ENCODE data around the gene ALKBH5. TPM values are rescaled to one million over a fixed set of nuclear protein-coding genes. Genes with fewer than 3 reads are reported as not detected.

Gene ALKBH5
- total RNA-seq, 4 donors from 2014 or later, result 67.1 to 92.7 (median 73.2) TPM

DNA sequence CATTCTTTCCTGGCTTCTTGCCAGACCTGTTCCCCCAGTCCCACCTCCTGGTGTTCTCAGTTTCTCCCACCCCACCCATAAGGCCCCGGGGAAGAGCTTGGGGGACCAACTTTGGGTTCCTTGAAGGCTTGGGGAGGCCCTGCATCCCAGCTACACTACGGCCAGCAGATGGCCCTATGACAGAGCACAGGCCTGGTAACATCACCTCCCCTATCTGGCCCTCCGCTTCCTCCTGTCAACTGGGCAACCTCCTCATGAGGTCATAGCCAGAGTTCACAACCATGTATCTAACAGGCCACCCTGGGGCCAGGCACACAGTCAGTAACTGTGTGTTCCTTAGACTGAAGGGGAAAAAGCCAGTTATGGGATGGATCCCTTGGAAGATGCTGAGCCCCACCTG lies 43.7 kb upstream of the ALKBH5 start:
- H3K4me3 ChIP-seq, result no peak overlapping the region
- H3K27me3 ChIP-seq, result no peaks in the 10 kb centered on the region
- 70% methylated on average over 3 of the region's 3 CpGs for WGBS
- no peaks in the 10 kb centered on the region for H3K36me3 ChIP-seq
- DNase-seq (ENCODE audit: low spot score in 2 of 2), result no peak
- H3K9me3 ChIP-seq, result no peaks in the 10 kb centered on the region
- H3K27ac ChIP-seq, result no peak overlapping the region
- peaks cover 4% of the 10 kb centered on the region for H3K4me1 ChIP-seq
- TF ChIP-seq, protein P1, sequence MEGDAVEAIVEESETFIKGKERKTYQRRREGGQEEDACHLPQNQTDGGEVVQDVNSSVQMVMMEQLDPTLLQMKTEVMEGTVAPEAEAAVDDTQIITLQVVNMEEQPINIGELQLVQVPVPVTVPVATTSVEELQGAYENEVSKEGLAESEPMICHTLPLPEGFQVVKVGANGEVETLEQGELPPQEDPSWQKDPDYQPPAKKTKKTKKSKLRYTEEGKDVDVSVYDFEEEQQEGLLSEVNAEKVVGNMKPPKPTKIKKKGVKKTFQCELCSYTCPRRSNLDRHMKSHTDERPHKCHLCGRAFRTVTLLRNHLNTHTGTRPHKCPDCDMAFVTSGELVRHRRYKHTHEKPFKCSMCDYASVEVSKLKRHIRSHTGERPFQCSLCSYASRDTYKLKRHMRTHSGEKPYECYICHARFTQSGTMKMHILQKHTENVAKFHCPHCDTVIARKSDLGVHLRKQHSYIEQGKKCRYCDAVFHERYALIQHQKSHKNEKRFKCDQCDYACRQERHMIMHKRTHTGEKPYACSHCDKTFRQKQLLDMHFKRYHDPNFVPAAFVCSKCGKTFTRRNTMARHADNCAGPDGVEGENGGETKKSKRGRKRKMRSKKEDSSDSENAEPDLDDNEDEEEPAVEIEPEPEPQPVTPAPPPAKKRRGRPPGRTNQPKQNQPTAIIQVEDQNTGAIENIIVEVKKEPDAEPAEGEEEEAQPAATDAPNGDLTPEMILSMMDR (IDR thresholded peaks at IDR 0.05), result no peak
- TF ChIP-seq POLR2AphosphoS5 (IDR thresholded peaks at IDR 0.05) (no peak), POLR2A (IDR thresholded peaks at IDR 0.05) (no peak), EP300 (IDR thresholded peaks at IDR 0.05) (no peak)

DNA sequence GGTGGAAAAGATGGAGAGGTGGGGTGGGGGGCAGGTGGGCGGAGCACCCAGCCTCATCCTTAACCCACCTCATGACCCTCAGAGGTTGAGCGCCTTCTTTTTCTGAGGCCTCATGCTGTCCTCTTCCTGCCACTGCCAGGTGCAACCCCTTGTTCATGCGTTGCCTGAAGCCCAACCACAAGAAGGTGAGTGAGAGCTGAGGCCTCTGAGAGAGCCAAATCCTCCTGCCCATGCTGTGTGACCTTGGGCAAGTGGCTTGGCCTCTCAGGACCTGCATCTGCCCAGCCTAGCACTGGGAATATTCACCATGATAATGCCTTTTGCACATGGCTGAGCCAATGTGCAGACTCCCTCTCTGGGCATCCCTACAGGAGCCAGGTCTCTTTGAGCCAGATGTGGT lies 43.0 kb upstream of the ALKBH5 start:
- H3K36me3 ChIP-seq, result no peaks in the 10 kb centered on the region
- H3K4me3 ChIP-seq, result no peak overlapping the region
- no peaks in the 10 kb centered on the region for H3K27me3 ChIP-seq
- 91% methylated on average over 3 of the region's 3 CpGs for WGBS
- no peak for DNase-seq (ENCODE audit: low spot score in 2 of 2)
- no peak overlapping the region for H3K27ac ChIP-seq
- H3K9me3 ChIP-seq, result no peaks in the 10 kb centered on the region
- TF ChIP-seq, protein P1 (IDR thresholded peaks at IDR 0.05), result no peak
- TF ChIP-seq POLR2AphosphoS5 (IDR thresholded peaks at IDR 0.05), result no peak
- peaks cover 4% of the 10 kb centered on the region for H3K4me1 ChIP-seq

DNA sequence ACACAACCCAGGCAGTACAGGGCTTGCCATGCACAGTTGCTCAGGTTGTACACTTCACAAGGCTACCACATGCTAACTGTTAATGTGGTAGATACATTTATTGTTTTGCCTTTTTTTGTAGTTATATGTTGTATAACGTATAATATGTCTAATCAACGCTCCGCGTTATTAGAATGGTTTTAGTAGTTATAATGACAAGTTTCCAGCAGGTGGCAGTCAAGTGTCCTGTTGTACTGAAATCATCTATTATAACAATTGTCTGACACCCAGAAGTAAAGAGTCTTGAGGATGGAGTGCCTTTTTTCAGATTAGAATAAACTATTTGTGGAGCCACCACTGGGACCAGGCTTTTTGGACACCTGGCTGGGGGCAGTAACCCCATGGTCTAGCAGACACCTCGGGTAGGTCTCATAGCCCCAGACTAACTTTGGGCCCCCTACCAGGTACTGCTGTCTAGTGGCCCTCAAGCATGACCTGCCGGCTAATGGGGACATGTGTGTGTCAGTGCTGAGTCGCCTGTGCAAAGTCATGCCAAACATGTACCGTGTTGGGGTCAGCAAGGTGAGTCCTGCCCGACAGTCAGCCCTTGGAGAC lies 42.3 kb upstream of the ALKBH5 start:
- H3K36me3 ChIP-seq, result no peaks in the 10 kb centered on the region
- WGBS, result 31% methylated on average over 9 of the region's 9 CpGs
- H3K27ac ChIP-seq, result no peak overlapping the region
- peaks cover 4% of the 10 kb centered on the region for H3K4me1 ChIP-seq
- no peaks in the 10 kb centered on the region for H3K27me3 ChIP-seq
- no peak overlapping the region for H3K4me3 ChIP-seq
- H3K9me3 ChIP-seq, result no peaks in the 10 kb centered on the region
- TF ChIP-seq POLR2A (IDR thresholded peaks at IDR 0.05), result no peak
- TF ChIP-seq, protein P1 (IDR thresholded peaks at IDR 0.05), result peak; percentile 20 to 58
- no peak for DNase-seq (ENCODE audit: low spot score in 2 of 2)

DNA sequence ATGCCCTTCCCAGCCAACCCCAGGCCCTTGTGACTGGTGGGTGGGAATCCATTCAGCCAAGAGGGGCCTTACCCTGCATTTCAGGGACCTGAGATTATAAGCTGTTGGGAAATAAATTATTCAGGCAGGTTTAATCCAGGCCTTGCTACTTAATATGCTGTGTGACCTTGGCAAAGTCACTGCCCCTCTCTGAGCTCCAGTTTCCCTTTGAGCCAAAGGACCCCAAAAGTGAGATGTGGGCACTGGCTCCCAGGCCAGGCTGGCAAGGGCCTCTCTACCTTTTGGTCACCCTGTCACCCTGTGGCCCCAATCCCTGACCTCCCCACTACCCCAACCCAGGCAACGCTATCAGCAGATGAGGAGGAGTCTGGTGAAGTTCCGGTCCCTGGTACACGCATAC lies 41.2 kb upstream of the ALKBH5 start:
- Histone ChIP-seq H3K27me3 (no peaks in the 10 kb centered on the region), H3K9me3 (no peaks in the 10 kb centered on the region), H3K27ac (no peak overlapping the region), H3K36me3 (no peaks in the 10 kb centered on the region), H3K4me3 (no peak overlapping the region), H3K4me1 (peaks cover 4% of the 10 kb centered on the region)
- WGBS, result 88% methylated on average over 3 of the region's 3 CpGs
- TF ChIP-seq, protein P1 (IDR thresholded peaks at IDR 0.05), result no peak
- DNase-seq (ENCODE audit: low spot score in 2 of 2), result no peak

DNA sequence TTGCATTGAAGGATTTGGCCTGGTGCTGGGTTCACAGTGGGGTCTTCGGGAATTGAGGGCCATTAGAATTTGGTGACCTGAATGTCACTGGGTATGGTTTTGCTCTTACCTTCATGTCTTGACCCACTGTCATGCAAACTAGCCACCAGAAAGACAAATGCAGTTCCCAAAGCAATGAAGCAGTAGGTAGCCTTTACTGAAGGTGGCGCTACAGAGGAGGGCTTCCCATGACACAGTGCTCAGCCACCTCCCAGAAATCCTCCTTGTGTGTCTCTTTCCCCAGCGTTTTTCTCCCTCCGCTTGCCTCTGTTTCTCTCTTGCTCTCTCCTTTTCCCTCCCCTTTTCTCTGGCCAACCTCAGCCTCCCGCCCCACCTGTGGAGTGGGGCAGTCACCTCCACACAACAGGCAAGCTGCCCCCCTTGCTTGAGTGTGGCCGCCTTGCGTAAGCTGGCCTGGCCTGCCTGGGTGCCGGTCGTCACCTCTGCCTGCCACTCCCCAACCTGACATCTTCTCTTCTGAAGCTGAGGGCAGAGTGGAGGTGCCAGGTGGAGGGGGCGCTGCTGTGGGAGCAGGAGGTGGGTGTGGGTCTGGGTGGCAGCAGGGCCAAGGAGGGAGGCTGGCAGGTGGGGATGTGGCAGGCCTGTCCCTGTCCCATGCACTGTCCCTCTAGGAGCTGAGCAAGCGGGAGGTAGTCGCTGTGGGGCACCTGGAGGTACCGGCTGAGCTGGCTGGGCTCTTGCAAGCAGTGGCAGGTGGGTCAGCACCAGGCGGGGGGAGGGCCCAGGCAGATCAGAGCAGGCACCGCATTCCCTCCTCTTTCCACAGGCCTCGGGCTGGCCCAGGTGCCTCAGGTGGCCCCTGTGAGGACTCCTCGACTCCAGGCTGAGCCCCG lies 40.3 kb upstream of the ALKBH5 start:
- no peak overlapping the region for H3K27ac ChIP-seq
- H3K4me1 ChIP-seq, result peaks cover 4% of the 10 kb centered on the region
- DNase-seq (ENCODE audit: low spot score in 2 of 2), result no peak
- no peaks in the 10 kb centered on the region for H3K27me3 ChIP-seq
- TF ChIP-seq, protein P1 (IDR thresholded peaks at IDR 0.05), result peak in 1 of 2 donors; percentile 16
- TF ChIP-seq POLR2A (IDR thresholded peaks at IDR 0.05), result no peak
- no peak overlapping the region for H3K4me3 ChIP-seq
- no peaks in the 10 kb centered on the region for H3K36me3 ChIP-seq
- no peaks in the 10 kb centered on the region for H3K9me3 ChIP-seq
- WGBS, result 77% methylated on average over 12 of the region's 18 CpGs
